ENCODE results near the gene PRR22.
"Not testable (repeated sequence)": the region's sequence is repeated elsewhere in the genome, so short reads cannot be mapped to it uniquely, and the experiment has no call there.

The PRR22 gene

GRCh38 chr19:5751709-5752108, 32.8 kb downstream of the PRR22 start:
- DNase-seq (ENCODE audit: low read depth in 2 of 2) = no peak

- DNase-seq (ENCODE audit: low read depth in 2 of 2) = no peak
Observed at GRCh38 chr19:5749505-5749904, 35.0 kb downstream of the PRR22 start.

GRCh38 chr19:5748920-5749319, 35.6 kb downstream of the PRR22 start:
- not testable (repeated sequence) for DNase-seq (ENCODE audit: low read depth in 2 of 2)

- not testable (repeated sequence) for DNase-seq (ENCODE audit: low read depth in 2 of 2)
Observed at GRCh38 chr19:5744999-5745398, 39.5 kb downstream of the PRR22 start.

- no peak for DNase-seq (ENCODE audit: low read depth in 2 of 2)
Observed at GRCh38 chr19:5743630-5744029, 40.9 kb downstream of the PRR22 start.

GRCh38 chr19:5742051-5742450, 42.5 kb downstream of the PRR22 start:
- DNase-seq (ENCODE audit: low read depth in 2 of 2) = no peak

GRCh38 chr19:5738423-5738822, 46.1 kb downstream of the PRR22 start:
- no peak for DNase-seq (ENCODE audit: low read depth in 2 of 2)

- not testable (repeated sequence) for DNase-seq (ENCODE audit: low read depth in 2 of 2)
Observed at GRCh38 chr19:5733172-5733571, 51.4 kb downstream of the PRR22 start.
